Measurements from ENCODE around the gene PHLDB1. TPM values are rescaled to one million over a fixed set of nuclear protein-coding genes. Genes with fewer than 3 reads are reported as not detected.
"Not testable (repeated sequence)": the region's sequence is repeated elsewhere in the genome, so short reads cannot be mapped to it uniquely, and the experiment has no call there.

PHLDB1 gene
- total RNA-seq, 2 experiments from 2014 or later, result 1.7 to 2.7 TPM

GRCh38 chr11:118577995-118578394 is 29.4 kb upstream of the PHLDB1 start:
- H3K9me3 Mint-ChIP-seq (ENCODE audit: low read depth); DNase-seq; H3K27me3 Mint-ChIP-seq; ATAC-seq; POLR2A ChIA-PET; H3K27ac Mint-ChIP-seq; intact Hi-C loops (cut with DNase I, micrococcal nuclease); H3K4me3 Mint-ChIP-seq: not testable (repeated sequence)
- Mint-ChIP-seq H3K36me3 (ENCODE audit: low read depth) (peaks cover 29% of the 10 kb centered on the region), H3K4me1 (peaks cover 45% of the 10 kb centered on the region)
- CTCF ChIA-PET, result interaction anchor here (0.7 to 1.6 kb wide), 4 partner anchors 12 to 240 kb away, joined by 3 to 4 read pairs (median 3); no protein-coding TSS in a partner anchor

GRCh38 chr11:118581057-118581456 is 26.4 kb upstream of the PHLDB1 start:
- intact Hi-C loops (cut with DNase I, micrococcal nuclease), result no loop called here
- ChIA-PET POLR2A (no interaction called here), CTCF (interaction anchor here (0.6 to 0.7 kb wide), 2 partner anchors 23 to 83 kb away, joined by 3 read pairs; no protein-coding TSS in a partner anchor)

DNA sequence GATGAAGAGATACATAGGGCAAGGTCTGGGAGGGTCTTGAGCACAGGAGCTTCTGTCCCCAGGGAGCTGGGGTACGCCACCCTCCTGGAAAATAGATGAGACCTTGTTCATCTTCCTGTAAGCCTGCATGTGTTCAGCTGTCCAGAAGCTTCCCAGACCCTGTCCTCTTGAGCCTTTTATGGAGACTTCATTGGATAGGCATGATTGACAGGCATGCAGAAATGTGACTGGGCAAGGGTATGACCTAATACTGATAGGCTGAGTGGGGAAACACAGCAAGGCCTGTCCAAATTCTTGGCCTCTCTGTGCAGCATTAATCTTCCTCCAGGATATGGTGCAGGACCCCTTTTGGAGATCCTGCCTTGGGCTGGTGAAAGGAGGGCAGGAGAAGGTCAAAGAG is 19.5 kb upstream of the PHLDB1 start:
- H3K4me1 Mint-ChIP-seq, result no peaks in the 10 kb centered on the region
- intact Hi-C loops (cut with DNase I, micrococcal nuclease), result no loop called here
- DNase-seq (no peak), ATAC-seq (no peak)
- no peak overlapping the region for H3K27ac Mint-ChIP-seq
- peaks cover 62% of the 10 kb centered on the region for H3K36me3 Mint-ChIP-seq (ENCODE audit: low read depth)
- H3K9me3 Mint-ChIP-seq (ENCODE audit: low read depth), result no peaks in the 10 kb centered on the region
- no peak overlapping the region for H3K4me3 Mint-ChIP-seq
- no peaks in the 10 kb centered on the region for H3K27me3 Mint-ChIP-seq
- CTCF ChIA-PET, result interaction anchor here (0.7 kb wide), 1 partner anchor 713 kb away, joined by 3 read pairs; no protein-coding TSS in a partner anchor
- POLR2A ChIA-PET, result no interaction called here

More at GRCh38 chr11:118581057-118581456, 26.4 kb upstream of the PHLDB1 start:
- H3K27me3 Mint-ChIP-seq, result no peaks in the 10 kb centered on the region
- peaks cover 19% of the 10 kb centered on the region for H3K4me1 Mint-ChIP-seq
- H3K4me3 Mint-ChIP-seq, result no peak overlapping the region
- DNase-seq (no peak), ATAC-seq (no peak)
- no peak overlapping the region for H3K27ac Mint-ChIP-seq
- H3K9me3 Mint-ChIP-seq (ENCODE audit: low read depth), result no peaks in the 10 kb centered on the region
- H3K36me3 Mint-ChIP-seq (ENCODE audit: low read depth), result peaks cover 43% of the 10 kb centered on the region

- ATAC-seq (no peak), DNase-seq (no peak)
- intact Hi-C loops (cut with DNase I, micrococcal nuclease), result no loop called here
- peaks cover 16% of the 10 kb centered on the region for H3K4me1 Mint-ChIP-seq
- POLR2A ChIA-PET, result no interaction called here
- H3K4me3 Mint-ChIP-seq, result no peak overlapping the region
- H3K9me3 Mint-ChIP-seq (ENCODE audit: low read depth), result no peaks in the 10 kb centered on the region
- CTCF ChIA-PET, result interaction anchor here (0.5 to 4.0 kb wide), 9 partner anchors 9 to 504 kb away, joined by 3 to 19 read pairs (median 4); partner anchors contain the start of genes PHLDB1 and UBE4A
- H3K27ac Mint-ChIP-seq, result no peak overlapping the region
- H3K36me3 Mint-ChIP-seq (ENCODE audit: low read depth), result peaks cover 57% of the 10 kb centered on the region
- no peaks in the 10 kb centered on the region for H3K27me3 Mint-ChIP-seq
These were observed 14.6 kb upstream of the PHLDB1 start for GRCh38 chr11:118592616-118593367.

DNA sequence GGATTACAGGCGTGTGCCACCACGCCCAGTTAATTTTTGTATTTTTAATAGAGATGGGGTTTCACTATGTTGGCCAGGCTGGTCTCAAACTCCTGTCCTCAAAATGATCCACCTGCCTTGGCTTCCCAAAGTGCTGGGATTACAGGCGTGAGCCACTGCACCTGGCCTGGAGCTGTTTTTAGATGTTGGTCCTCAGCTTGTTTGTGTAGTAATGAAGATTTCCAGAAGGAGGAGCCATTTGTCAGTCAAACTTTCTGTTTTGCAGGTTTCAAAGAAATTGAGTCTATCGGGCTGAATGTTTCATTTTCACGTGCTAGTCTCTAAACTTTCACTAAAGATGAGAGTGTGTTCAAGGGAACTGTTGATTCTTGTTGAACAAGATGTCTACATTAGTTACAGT is 12.4 kb upstream of the PHLDB1 start:
- H3K9me3 Mint-ChIP-seq (ENCODE audit: low read depth); H3K4me3 Mint-ChIP-seq; H3K27me3 Mint-ChIP-seq; DNase-seq: not testable (repeated sequence)
- ATAC-seq, result peak; percentile 81
- intact Hi-C loops (cut with DNase I, micrococcal nuclease), result loop anchor here (1.0 kb wide), 3 partner anchors 16 to 361 kb away; partner anchors contain the start of gene UPK2 (in 1 of the 2)
- ChIA-PET POLR2A (interaction anchor here (1.0 to 1.7 kb wide), 3 partner anchors 8 to 97 kb away, joined by 3 to 12 read pairs (median 7); partner anchors contain the start of gene PHLDB1), CTCF (interaction anchor here (0.7 to 4.0 kb wide), 31 partner anchors 10 to 453 kb away, joined by 3 to 44 read pairs (median 4); partner anchors contain the start of genes CXCR5, PHLDB1 and TMEM25)
- Mint-ChIP-seq H3K4me1 (peaks cover 16% of the 10 kb centered on the region), H3K27ac (peak overlapping the region; percentile 60), H3K36me3 (ENCODE audit: low read depth) (peaks cover 61% of the 10 kb centered on the region)

GRCh38 chr11:118596224-118597146 is 10.9 kb upstream of the PHLDB1 start:
- ChIA-PET POLR2A (no interaction called here), CTCF (interaction anchor here (2.0 to 3.2 kb wide), 4 partner anchors 9 to 62 kb away, joined by 28 to 44 read pairs (median 38); partner anchors contain the start of gene PHLDB1)
- peak overlapping the region; percentile 63 for H3K27ac Mint-ChIP-seq
- peaks cover 57% of the 10 kb centered on the region for H3K36me3 Mint-ChIP-seq (ENCODE audit: low read depth)
- ATAC-seq (no peak), DNase-seq (no peak)
- intact Hi-C loops (cut with DNase I, micrococcal nuclease), result no loop called here
- H3K4me1 Mint-ChIP-seq, result peaks cover 16% of the 10 kb centered on the region
- no peaks in the 10 kb centered on the region for H3K27me3 Mint-ChIP-seq
- no peak overlapping the region for H3K4me3 Mint-ChIP-seq
- no peaks in the 10 kb centered on the region for H3K9me3 Mint-ChIP-seq (ENCODE audit: low read depth)

DNA sequence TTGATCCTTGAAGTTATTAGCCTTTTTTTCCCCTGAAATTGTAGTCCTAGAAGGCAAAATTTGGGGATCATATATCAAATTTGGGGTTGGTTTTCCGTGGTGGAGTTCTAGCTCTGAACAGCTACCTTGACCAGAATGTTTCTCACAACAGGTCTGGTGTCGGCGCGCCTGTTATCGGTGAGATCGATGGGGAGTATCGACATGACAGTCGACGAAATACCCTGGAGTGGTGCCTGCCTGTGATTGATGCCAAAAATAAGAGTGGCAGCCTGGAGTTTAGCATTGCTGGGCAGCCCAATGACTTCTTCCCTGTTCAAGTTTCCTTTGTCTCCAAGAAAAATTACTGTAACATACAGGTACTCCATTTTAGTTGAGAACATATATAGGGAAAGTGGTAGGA is 9.9 kb upstream of the PHLDB1 start:
- intact Hi-C loops (cut with DNase I, micrococcal nuclease), result no loop called here
- no peaks in the 10 kb centered on the region for H3K27me3 Mint-ChIP-seq
- no peaks in the 10 kb centered on the region for H3K9me3 Mint-ChIP-seq (ENCODE audit: low read depth)
- H3K4me1 Mint-ChIP-seq, result peaks cover 16% of the 10 kb centered on the region
- ATAC-seq (no peak), DNase-seq (no peak)
- no peak overlapping the region for H3K4me3 Mint-ChIP-seq
- ChIA-PET POLR2A (interaction anchor here (0.6 kb wide), 2 partner anchors 15 to 79 kb away, joined by 3 to 9 read pairs; no protein-coding TSS in a partner anchor), CTCF (interaction anchor here (0.8 kb wide), 1 partner anchor 10 kb away, joined by 3 read pairs; the partner anchor contains the start of gene PHLDB1)
- peaks cover 65% of the 10 kb centered on the region for H3K36me3 Mint-ChIP-seq (ENCODE audit: low read depth)
- no peak overlapping the region for H3K27ac Mint-ChIP-seq

DNA sequence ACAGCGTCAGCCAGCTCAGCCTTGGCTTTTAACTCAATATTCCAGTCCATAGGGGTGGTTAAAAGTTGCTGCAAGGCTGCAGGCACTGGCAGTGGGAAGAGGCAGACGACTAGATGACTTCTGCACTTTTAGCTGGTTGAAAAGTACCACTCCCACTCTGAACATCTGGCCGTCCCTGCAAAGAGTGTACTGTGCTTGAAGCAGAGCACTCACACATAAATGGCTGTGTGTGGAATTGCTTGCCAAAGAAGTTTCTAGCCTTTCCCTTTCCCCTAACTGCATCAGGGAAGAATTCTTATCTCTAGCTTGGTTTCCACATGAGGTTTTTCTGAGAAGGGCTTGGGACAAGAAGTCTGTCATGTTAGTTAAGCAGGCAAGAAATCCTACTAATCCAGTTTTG is 5.1 kb upstream of the PHLDB1 start:
- no peaks in the 10 kb centered on the region for H3K27me3 Mint-ChIP-seq
- H3K27ac Mint-ChIP-seq, result no peak overlapping the region
- intact Hi-C loops (cut with DNase I, micrococcal nuclease), result no loop called here
- DNase-seq (no peak), ATAC-seq (no peak)
- H3K4me1 Mint-ChIP-seq, result no peaks in the 10 kb centered on the region
- H3K9me3 Mint-ChIP-seq (ENCODE audit: low read depth), result no peaks in the 10 kb centered on the region
- H3K4me3 Mint-ChIP-seq, result no peak overlapping the region
- CTCF ChIA-PET, result interaction anchor here (0.6 to 2.0 kb wide), 2 partner anchors 10 to 29 kb away, joined by 3 to 8 read pairs; no protein-coding TSS in a partner anchor
- POLR2A ChIA-PET, result interaction anchor here (0.7 kb wide), 1 partner anchor 357 kb away, joined by 3 read pairs; no protein-coding TSS in a partner anchor
- H3K36me3 Mint-ChIP-seq (ENCODE audit: low read depth), result peaks cover 37% of the 10 kb centered on the region

GRCh38 chr11:118603709-118604108 is 3.7 kb upstream of the PHLDB1 start:
- POLR2A ChIA-PET, result interaction anchor here (0.7 to 1.1 kb wide), 2 partner anchors 9 to 730 kb away, joined by 4 to 7 read pairs; no protein-coding TSS in a partner anchor
- H3K4me3 Mint-ChIP-seq; H3K27me3 Mint-ChIP-seq; intact Hi-C loops (cut with DNase I, micrococcal nuclease); ATAC-seq; H3K4me1 Mint-ChIP-seq; H3K27ac Mint-ChIP-seq; H3K9me3 Mint-ChIP-seq (ENCODE audit: low read depth); DNase-seq: not testable (repeated sequence)
- CTCF ChIA-PET, result interaction anchor here (0.7 to 4.3 kb wide), 6 partner anchors 9 to 796 kb away, joined by 3 to 44 read pairs (median 4); no protein-coding TSS in a partner anchor
- peaks cover 27% of the 10 kb centered on the region for H3K36me3 Mint-ChIP-seq (ENCODE audit: low read depth)

GRCh38 chr11:118604566-118604965 is 2.8 kb upstream of the PHLDB1 start:
- H3K36me3 Mint-ChIP-seq (ENCODE audit: low read depth), result peaks cover 22% of the 10 kb centered on the region
- intact Hi-C loops (cut with DNase I, micrococcal nuclease), result no loop called here
- CTCF ChIA-PET, result interaction anchor here (0.6 to 4.3 kb wide), 7 partner anchors 8 to 492 kb away, joined by 3 to 44 read pairs (median 3); partner anchors contain the start of gene DDX6
- peak overlapping the region; percentile 32 for H3K27ac Mint-ChIP-seq
- DNase-seq (no peak), ATAC-seq (no peak)
- H3K9me3 Mint-ChIP-seq (ENCODE audit: low read depth), result no peaks in the 10 kb centered on the region
- POLR2A ChIA-PET, result interaction anchor here (0.6 kb wide), 1 partner anchor 87 kb away, joined by 3 read pairs; no protein-coding TSS in a partner anchor
- no peak overlapping the region for H3K4me3 Mint-ChIP-seq
- peaks cover 11% of the 10 kb centered on the region for H3K4me1 Mint-ChIP-seq
- peaks cover 10% of the 10 kb centered on the region for H3K27me3 Mint-ChIP-seq

Data from activated CD4-positive, alpha-beta T cell treated with anti-CD3 and anti-CD28 coated beads for 36 hours (primary cell).